ENCODE measurements around the gene NSMF. TPM values are rescaled to one million over a fixed set of nuclear protein-coding genes. Genes with fewer than 3 reads are reported as not detected.

The NSMF gene
- total RNA-seq, 4 donors from 2014 or later = 50.1 to 58.5 (median 54.2) TPM

- no peaks in the 10 kb centered on the region for H3K9me3 ChIP-seq
- H3K36me3 ChIP-seq = no peaks in the 10 kb centered on the region
- H3K4me3 ChIP-seq (replicated peaks in 1 of 3) = peak overlapping the region in 2 of 3 donors; percentile 32 to 63
- H3K27ac ChIP-seq = peak overlapping the region in 2 of 3 donors; percentile 32 to 63
- H3K4me1 ChIP-seq = peaks cover 21 to 42% of the 10 kb centered on the region in 2 donors
- no peak for DNase-seq
- no peaks in the 10 kb centered on the region for H3K27me3 ChIP-seq
- WGBS, 2 donors = 0% methylated on average over 1 of the region's 88 CpGs; no CpG with 5 or more reads in 1 of the 2 donors
- intact Hi-C loops (cut with DNase I) = no loop called here
- TF ChIP-seq POLR2A (IDR thresholded peaks at IDR 0.05) = no peak
- no peak for TF ChIP-seq CTCF (IDR thresholded peaks at IDR 0.05)
Measured at GRCh38 chr9:137458194-137459151, 661 bp downstream of the NSMF start.

GRCh38 chr9:137457406-137458193 lies 1.5 kb downstream of the NSMF start:
- H3K4me1 ChIP-seq = peaks cover 21 to 43% of the 10 kb centered on the region in 2 donors
- peak overlapping the region in 2 of 3 donors; percentile 23 to 63 for H3K27ac ChIP-seq
- no peak for DNase-seq
- 95 to 100% methylated on average over 5 to 11 of the region's 44 CpGs for WGBS, 2 donors
- H3K9me3 ChIP-seq = no peaks in the 10 kb centered on the region
- TF ChIP-seq CTCF (IDR thresholded peaks at IDR 0.05) (no peak), POLR2A (IDR thresholded peaks at IDR 0.05) (no peak)
- H3K4me3 ChIP-seq (replicated peaks in 1 of 3) = no peak overlapping the region
- intact Hi-C loops (cut with DNase I) = no loop called here
- H3K36me3 ChIP-seq = no peaks in the 10 kb centered on the region
- H3K27me3 ChIP-seq = no peaks in the 10 kb centered on the region

GRCh38 chr9:137456864-137457405 lies 2.2 kb downstream of the NSMF start:
- TF ChIP-seq POLR2A (IDR thresholded peaks at IDR 0.05) (no peak), CTCF (IDR thresholded peaks at IDR 0.05) (no peak)
- no peaks in the 10 kb centered on the region for H3K27me3 ChIP-seq
- H3K27ac ChIP-seq = peak overlapping the region in 2 of 3 donors; percentile 23 to 40
- 96 to 100% methylated on average over 9 to 10 of the region's 10 CpGs for WGBS, 2 donors
- H3K4me1 ChIP-seq = peaks cover 21 to 43% of the 10 kb centered on the region in 2 donors
- intact Hi-C loops (cut with DNase I) = no loop called here
- no peaks in the 10 kb centered on the region for H3K36me3 ChIP-seq
- no peak overlapping the region for H3K4me3 ChIP-seq (replicated peaks in 1 of 3)
- H3K9me3 ChIP-seq = no peaks in the 10 kb centered on the region
- no peak for DNase-seq

GRCh38 chr9:137456061-137456863 lies 2.9 kb downstream of the NSMF start:
- no peaks in the 10 kb centered on the region for H3K36me3 ChIP-seq
- H3K27me3 ChIP-seq = no peaks in the 10 kb centered on the region
- peaks cover 21 to 43% of the 10 kb centered on the region in 2 donors for H3K4me1 ChIP-seq
- H3K27ac ChIP-seq = peak overlapping the region in 1 of 3 donors; percentile 40
- H3K4me3 ChIP-seq (replicated peaks in 1 of 3) = no peak overlapping the region
- 84 to 90% methylated on average over 11 to 12 of the region's 12 CpGs for WGBS, 2 donors
- H3K9me3 ChIP-seq = no peaks in the 10 kb centered on the region
- DNase-seq = no peak
- no peak for TF ChIP-seq CTCF (IDR thresholded peaks at IDR 0.05)
- intact Hi-C loops (cut with DNase I) = no loop called here

Data from thyroid gland (tissue), 4 donors.